Measurements from ENCODE around the gene TNNI3K. TPM values are rescaled to one million over a fixed set of nuclear protein-coding genes. Genes with fewer than 3 reads are reported as not detected.

Gene TNNI3K
- total and polyA plus RNA-seq, 2 of the 8 experiments (the other 6 are each of a cell fraction or from before 2014, with no cell fraction given): 0.41 to 0.48 TPM

DNA sequence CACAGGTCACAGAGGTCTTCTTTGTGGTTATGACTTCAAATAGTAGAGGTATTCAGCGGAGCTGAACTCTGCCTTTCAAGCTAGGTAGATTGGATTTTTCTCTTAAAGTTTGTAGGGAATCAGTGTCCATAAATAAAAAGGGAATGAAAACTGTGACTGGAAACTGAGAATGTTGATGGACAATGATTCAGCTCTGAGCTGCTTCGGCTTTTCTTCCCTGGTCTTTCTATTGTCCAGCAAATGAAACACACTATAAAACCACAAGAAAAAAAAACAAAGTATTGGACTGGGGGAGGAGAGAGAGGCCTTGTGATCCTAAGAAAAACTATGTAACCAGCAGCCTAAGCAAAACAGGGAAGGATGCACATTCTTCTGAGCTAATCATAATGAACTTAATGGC is 11.1 kb downstream of the TNNI3K start:
- no peaks in the 10 kb centered on the region for H3K79me2 ChIP-seq (ENCODE audit: control insufficient read depth in 1 of 2, insufficient read depth in 2 of 2, low read length in 2 of 2)
- peaks cover 0 to 10% of the 10 kb centered on the region in 2 experiments; a peak in 3 of 4 replicates for H3K9me3 ChIP-seq (ENCODE audit: insufficient read depth in 2 of 2, low read depth in 1 of 2, low read length in 1 of 2)
- DNase-seq (ENCODE audit: low read depth in 1 of 2, low spot score in 2 of 2) (no peak), FAIRE-seq (no peak)
- no peak overlapping the region for H2BK12ac ChIP-seq (ENCODE audit: low read depth, low read length)
- CTCF ChIA-PET (ENCODE audit: partially characterized antibody): interaction anchor here (0.6 to 1.2 kb wide), 2 partner anchors 18 to 315 kb away, joined by 3 read pairs; no protein-coding TSS in a partner anchor
- H3K4me2 ChIP-seq (ENCODE audit: insufficient read depth in 1 of 2, low read depth in 2 of 2, low read length in 2 of 2): no peak overlapping the region
- H3K23me2 ChIP-seq (ENCODE audit: low read depth, low read length): no peaks in the 10 kb centered on the region
- H3K27me3 ChIP-seq (replicated peaks in 1 of 4; ENCODE audit: control insufficient read depth in 3 of 4, extremely low read depth in 1 of 4, insufficient read depth in 3 of 4, low read length in 3 of 4): peaks cover 0 to 3% (median 1%) of the 10 kb centered on the region in 4 experiments; a peak in 4 of 7 replicates
- H2AK5ac ChIP-seq (ENCODE audit: low read depth, low read length): no peak overlapping the region
- no peak overlapping the region for H3K23ac ChIP-seq (ENCODE audit: insufficient read length)
- no peak overlapping the region for H3K4me3 ChIP-seq (ENCODE audit: extremely low read depth in 1 of 4, insufficient read depth in 2 of 4, low read depth in 3 of 4, low read length in 4 of 4)
- H3K27ac ChIP-seq (ENCODE audit: low read depth, low read length): no peak overlapping the region
- POLR2A ChIA-PET (ENCODE audit: partially characterized antibody): no interaction called here
- H2AFZ ChIP-seq (ENCODE audit: low read length): no peak overlapping the region
- no peak overlapping the region for H2BK15ac ChIP-seq (ENCODE audit: low read length)
- no peak overlapping the region for H2BK120ac ChIP-seq (replicated peaks; ENCODE audit: low read depth, low read length)
- H4K20me1 ChIP-seq (replicated peaks in 1 of 2; ENCODE audit: control insufficient read depth in 1 of 2, insufficient read depth in 2 of 2, low read length in 2 of 2): peaks cover 0 to 1% of the 10 kb centered on the region in 2 experiments
- H3K4ac ChIP-seq (replicated peaks; ENCODE audit: insufficient read length, low read depth, low read length): no peak overlapping the region
- no peak overlapping the region for H3K56ac ChIP-seq (replicated peaks; ENCODE audit: insufficient read length, low read depth, low read length)
- WGBS, 2 experiments (ENCODE audit: extremely low coverage in 1 of 2, insufficient coverage in 1 of 2, insufficient read length in 1 of 2, insufficient replicate concordance in 2 of 2, low coverage in 1 of 2, low lambda C conversion rate in 2 of 2, missing lambda C conversion rate in 1 of 2): 98% methylated on average over 2 of the region's 2 CpGs; no CpG with 5 or more reads in 1 of the 2 experiments
- no peaks in the 10 kb centered on the region for H3K79me1 ChIP-seq (ENCODE audit: low read depth, low read length)
- H2BK20ac ChIP-seq (ENCODE audit: low read length): no peak overlapping the region
- H2BK5ac ChIP-seq (ENCODE audit: low read depth, low read length): no peak overlapping the region
- TF ChIP-seq BCL11A (IDR thresholded peaks at IDR 0.05; ENCODE audit: low read depth in 2 of 2, low read length in 2 of 2) (no peak), POLR2A (IDR thresholded peaks at IDR 0.05; ENCODE audit: control extremely low read depth in 1 of 2, low read depth in 2 of 2, low read length in 2 of 2) (no peak), POLR2AphosphoS5 (IDR thresholded peaks at IDR 0.05; ENCODE audit: low read depth, low read length) (no peak), ASH2L (IDR thresholded peaks at IDR 0.05; ENCODE audit: low read length) (no peak), RNF2 (IDR thresholded peaks at IDR 0.05; ENCODE audit: borderline replicate concordance, low read depth, low read length, missing control alignments, poor library complexity, severe bottlenecking) (no peak), TCF12 (IDR thresholded peaks at IDR 0.05; ENCODE audit: low read depth, low read length) (no peak), ZNF274 (IDR thresholded peaks at IDR 0.05; ENCODE audit: borderline replicate concordance, extremely low read depth, low read length) (no peak), SIRT6 (IDR thresholded peaks at IDR 0.05; ENCODE audit: low read length) (no peak), CBX5 (IDR thresholded peaks at IDR 0.05; ENCODE audit: low read depth, low read length) (no peak), SUZ12 (IDR thresholded peaks at IDR 0.05; ENCODE audit: low read length) (no peak), GABPA (IDR thresholded peaks at IDR 0.05; ENCODE audit: borderline replicate concordance, insufficient read depth, low read length) (no peak), CHD1 (IDR thresholded peaks at IDR 0.05; ENCODE audit: low read depth, low read length) (no peak), EZH2 (IDR thresholded peaks at IDR 0.05; ENCODE audit: low read depth, low read length, severe bottlenecking) (no peak)
- no peak overlapping the region for H3K9ac ChIP-seq (replicated peaks in 1 of 4; ENCODE audit: extremely low read depth in 1 of 4, low read depth in 3 of 4, low read length in 3 of 4)
- H4K8ac ChIP-seq (ENCODE audit: extremely low read depth, insufficient read depth, low read length): no peak overlapping the region
- H4K91ac ChIP-seq (replicated peaks; ENCODE audit: insufficient read length, low read length): no peak overlapping the region
- H3K36me3 ChIP-seq (ENCODE audit: control insufficient read depth in 2 of 4, insufficient read depth in 4 of 4, low read length in 3 of 4): no peaks in the 10 kb centered on the region; a peak in 1 of 8 replicates
- H3K4me1 ChIP-seq (replicated peaks in 1 of 4; ENCODE audit: control insufficient read depth in 3 of 4, insufficient read depth in 4 of 4, low read length in 3 of 4): peaks cover 0 to 6% (median 0%) of the 10 kb centered on the region in 4 experiments; a peak in 2 of 7 replicates
- H3K14ac ChIP-seq (ENCODE audit: insufficient read length): no peak overlapping the region
- no peak overlapping the region for H3K18ac ChIP-seq (ENCODE audit: extremely low read depth, low read length)
- no peak overlapping the region for H4K5ac ChIP-seq (ENCODE audit: insufficient read length, low read depth, low read length)

Data from H1 (cell line).